Measurements from ENCODE around the gene AP1S2. TPM values are rescaled to one million over a fixed set of nuclear protein-coding genes. Genes with fewer than 3 reads are reported as not detected.
A peak's percentile ranks its signal among the peaks of the same experiment; 100 is the strongest.
"Not testable (repeated sequence)": the region's sequence is repeated elsewhere in the genome, so short reads cannot be mapped to it uniquely, and the experiment has no call there.

Gene AP1S2
- total RNA-seq, 2 donors from 2014 or later = 26.7 to 35.8 TPM

DNA sequence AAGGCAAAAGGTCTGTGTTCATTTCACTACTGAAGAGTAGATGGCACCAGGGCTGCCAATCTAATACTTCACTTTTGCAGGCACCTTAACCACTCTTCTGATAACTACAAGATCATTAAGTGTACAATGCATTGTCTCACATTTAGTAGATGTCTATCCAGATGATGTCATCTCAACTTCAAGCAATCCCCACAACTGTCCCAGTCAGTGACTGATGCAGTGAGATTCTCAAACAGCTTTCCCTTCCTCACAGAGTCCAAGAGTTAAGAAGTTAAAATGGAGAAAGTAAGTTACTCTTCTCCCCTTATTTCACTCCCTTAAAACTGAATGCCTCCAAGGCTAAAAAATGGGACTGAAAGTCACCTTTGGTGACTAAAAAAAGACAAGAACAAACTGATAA is 10.7 kb downstream of the AP1S2 start:
- ATAC-seq (no peak), DNase-seq (ENCODE audit: low spot score) (no peak)
- peaks cover 0 to 3% of the 10 kb centered on the region in 2 donors for H3K4me1 Mint-ChIP-seq (ENCODE audit: low read depth in 2 of 2)
- H3K9me3 Mint-ChIP-seq = no peaks in the 10 kb centered on the region
- H3K27me3 Mint-ChIP-seq = no peaks in the 10 kb centered on the region
- no peak overlapping the region for H3K4me3 Mint-ChIP-seq
- H3K36me3 Mint-ChIP-seq = no peaks in the 10 kb centered on the region
- H3K27ac Mint-ChIP-seq = no peak overlapping the region

DNA sequence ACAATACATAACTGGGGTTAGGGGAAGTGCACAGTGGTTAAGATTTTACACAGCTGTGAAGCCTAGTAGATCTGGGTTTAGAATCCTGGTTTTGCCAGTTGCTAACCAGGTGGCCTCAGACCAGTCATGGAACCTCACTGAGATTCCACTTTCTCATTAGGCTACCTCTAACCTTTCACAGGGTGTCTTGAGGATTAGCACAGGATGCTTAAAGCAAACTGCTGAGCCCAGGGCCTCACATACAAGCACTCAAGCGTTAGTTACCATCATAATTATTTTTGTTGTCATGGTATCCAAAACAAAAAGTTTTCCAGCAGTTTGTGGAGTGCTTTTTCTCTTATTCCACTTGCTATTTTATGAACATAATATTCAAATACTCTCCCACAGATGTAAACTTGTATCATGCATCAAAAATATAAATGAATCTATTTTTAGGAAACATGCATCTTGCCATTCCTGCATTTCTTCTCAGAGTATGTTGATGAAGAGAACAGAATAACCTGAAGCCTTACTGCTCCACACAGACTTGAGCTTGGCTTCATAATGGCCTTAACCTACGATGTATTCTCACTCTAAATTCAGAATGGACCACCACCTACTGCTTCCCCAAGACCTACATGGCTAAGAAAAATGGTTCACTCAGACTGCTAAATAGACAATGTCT is 12.6 kb downstream of the AP1S2 start:
- Mint-ChIP-seq H3K4me3 (no peak overlapping the region), H3K36me3 (no peaks in the 10 kb centered on the region), H3K4me1 (ENCODE audit: low read depth in 2 of 2) (peaks cover 0 to 3% of the 10 kb centered on the region in 2 donors), H3K27ac (no peak overlapping the region), H3K27me3 (no peaks in the 10 kb centered on the region), H3K9me3 (no peaks in the 10 kb centered on the region)
- no peak for DNase-seq (ENCODE audit: low spot score)
- ATAC-seq = no peak

DNA sequence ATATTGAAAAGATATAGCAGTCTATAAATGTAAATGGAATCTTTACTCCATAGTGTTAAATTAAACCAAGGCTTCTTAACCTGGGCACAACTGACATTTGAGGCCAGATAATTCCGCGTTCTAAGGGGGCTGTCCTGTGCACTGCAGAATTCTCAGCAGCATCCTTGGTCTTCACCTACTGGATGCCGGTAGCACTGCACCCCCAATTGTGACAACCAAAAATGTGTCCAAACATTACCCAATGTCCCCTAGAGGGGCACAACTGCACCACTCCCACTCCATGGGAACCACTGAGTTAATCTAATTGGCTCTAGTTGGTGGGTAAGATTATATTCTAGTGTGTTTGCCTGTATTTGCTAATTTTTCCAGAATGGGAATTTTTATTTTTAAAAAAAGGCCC is 16.6 kb downstream of the AP1S2 start:
- Mint-ChIP-seq H3K9me3 (no peaks in the 10 kb centered on the region), H3K27me3 (no peaks in the 10 kb centered on the region), H3K4me3 (no peak overlapping the region), H3K36me3 (no peaks in the 10 kb centered on the region), H3K4me1 (ENCODE audit: low read depth in 2 of 2) (peaks cover 0 to 6% of the 10 kb centered on the region in 2 donors), H3K27ac (no peak overlapping the region)
- ATAC-seq (no peak), DNase-seq (ENCODE audit: low spot score) (no peak)

DNA sequence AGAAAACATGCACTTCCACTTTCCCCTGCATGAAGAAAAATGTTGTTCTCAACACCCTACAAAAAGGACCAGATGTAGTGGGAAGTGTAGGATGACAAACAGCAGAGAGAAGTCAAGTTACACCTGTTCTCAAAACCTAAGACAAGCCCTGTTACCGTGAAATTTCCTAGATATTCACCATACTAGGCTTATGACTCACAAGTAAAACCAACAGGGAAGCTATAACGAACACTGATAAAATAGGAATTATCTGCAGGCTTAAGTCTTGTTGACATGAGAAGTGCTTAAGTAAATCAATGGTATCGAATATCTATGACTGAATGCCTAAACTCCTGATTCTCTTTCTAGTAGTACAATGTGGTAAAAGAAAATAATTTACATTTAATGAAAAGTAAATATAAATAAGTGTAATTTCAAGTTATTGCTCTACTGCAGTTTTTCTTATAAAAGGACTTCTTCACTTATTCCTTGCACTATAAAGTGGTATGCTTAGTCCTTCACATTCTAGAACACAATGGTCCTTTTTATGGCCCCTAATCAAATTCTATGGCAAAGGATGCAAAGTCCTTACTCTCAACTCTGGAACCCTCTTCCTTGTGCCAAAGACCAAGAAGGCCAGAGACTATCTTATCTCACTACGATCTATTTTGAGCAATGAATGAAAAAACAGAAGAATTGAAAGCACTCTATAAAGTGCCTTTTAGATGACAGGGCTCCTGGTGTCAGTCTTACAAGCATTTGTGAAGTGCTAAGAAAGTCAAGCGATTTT is 19.6 kb downstream of the AP1S2 start:
- ATAC-seq = no peak
- H3K4me3 Mint-ChIP-seq = no peak overlapping the region
- H3K4me1 Mint-ChIP-seq (ENCODE audit: low read depth in 2 of 2) = peaks cover 0 to 6% of the 10 kb centered on the region in 2 donors
- H3K9me3 Mint-ChIP-seq = no peaks in the 10 kb centered on the region
- no peaks in the 10 kb centered on the region for H3K27me3 Mint-ChIP-seq
- DNase-seq (ENCODE audit: low spot score) = no peak
- H3K27ac Mint-ChIP-seq = no peak overlapping the region
- H3K36me3 Mint-ChIP-seq = no peaks in the 10 kb centered on the region

DNA sequence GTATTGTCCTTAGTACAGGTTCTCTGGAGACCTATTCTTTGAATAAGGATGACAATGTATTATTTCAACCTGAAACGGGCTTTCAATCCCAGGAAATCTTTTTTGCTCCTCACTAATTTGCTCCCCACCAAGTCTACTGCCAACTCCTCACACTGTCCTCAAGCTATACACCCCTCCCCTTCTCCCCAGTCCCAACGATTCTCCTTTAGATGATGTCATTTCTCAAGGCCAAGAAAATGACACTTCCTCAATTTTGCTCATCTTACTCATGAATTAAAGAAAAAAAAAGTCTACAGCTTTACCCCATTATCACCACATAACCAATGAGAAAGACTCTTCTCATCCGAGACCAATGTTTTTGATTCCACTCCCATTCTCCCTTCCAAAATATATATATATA is 20.6 kb downstream of the AP1S2 start:
- H3K4me3 Mint-ChIP-seq = no peak overlapping the region
- no peak for DNase-seq (ENCODE audit: low spot score)
- no peaks in the 10 kb centered on the region for H3K9me3 Mint-ChIP-seq
- no peaks in the 10 kb centered on the region for H3K27me3 Mint-ChIP-seq
- H3K27ac Mint-ChIP-seq = no peak overlapping the region
- peaks cover 0 to 6% of the 10 kb centered on the region in 2 donors for H3K4me1 Mint-ChIP-seq (ENCODE audit: low read depth in 2 of 2)
- no peaks in the 10 kb centered on the region for H3K36me3 Mint-ChIP-seq
- ATAC-seq = no peak

DNA sequence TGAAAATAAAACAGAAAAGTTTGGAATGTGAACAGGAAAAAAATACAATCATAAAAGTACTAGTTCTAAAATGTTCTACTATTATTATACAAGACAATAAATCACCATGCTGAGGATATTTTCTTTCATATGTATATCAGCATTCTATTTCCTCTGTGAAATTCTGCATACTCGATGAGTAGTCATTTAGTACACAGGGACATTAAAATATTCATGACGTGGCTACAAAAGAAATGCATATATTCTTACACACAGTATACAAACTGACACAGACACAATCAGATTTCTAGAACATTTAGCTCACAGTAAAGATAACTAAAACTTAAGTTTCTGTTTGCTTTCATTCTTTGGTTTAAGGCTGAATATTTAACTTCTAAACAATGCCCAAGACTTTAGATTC is 23.3 kb downstream of the AP1S2 start:
- H3K9me3 Mint-ChIP-seq; H3K27me3 Mint-ChIP-seq; DNase-seq (ENCODE audit: low spot score); H3K4me1 Mint-ChIP-seq (ENCODE audit: low read depth in 2 of 2); H3K27ac Mint-ChIP-seq; ATAC-seq; H3K36me3 Mint-ChIP-seq; H3K4me3 Mint-ChIP-seq: not testable (repeated sequence)

DNA sequence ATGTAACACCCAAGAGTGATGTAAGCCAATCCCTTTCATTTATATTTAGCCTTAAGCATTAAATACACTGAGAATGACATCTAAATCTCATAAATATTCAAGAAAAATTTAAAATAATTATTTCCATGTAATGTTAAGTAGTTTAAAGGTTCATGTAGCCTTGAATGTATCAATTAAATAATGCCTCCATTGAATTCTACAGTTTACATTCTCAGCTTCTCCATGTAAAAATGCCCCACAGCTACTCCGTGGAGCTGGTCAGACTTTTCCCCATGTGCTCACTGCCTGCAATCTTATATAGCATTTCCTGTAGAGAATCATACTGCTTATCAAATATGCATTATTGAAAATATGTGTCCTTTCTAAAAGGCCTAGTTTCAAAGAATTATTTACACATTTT is 25.4 kb downstream of the AP1S2 start:
- H3K27me3 Mint-ChIP-seq = no peaks in the 10 kb centered on the region
- H3K4me1 Mint-ChIP-seq (ENCODE audit: low read depth in 2 of 2) = peaks cover 0 to 6% of the 10 kb centered on the region in 2 donors
- no peak for DNase-seq (ENCODE audit: low spot score)
- no peak overlapping the region for H3K4me3 Mint-ChIP-seq
- no peaks in the 10 kb centered on the region for H3K36me3 Mint-ChIP-seq
- ATAC-seq = no peak
- no peaks in the 10 kb centered on the region for H3K9me3 Mint-ChIP-seq
- no peak overlapping the region for H3K27ac Mint-ChIP-seq

DNA sequence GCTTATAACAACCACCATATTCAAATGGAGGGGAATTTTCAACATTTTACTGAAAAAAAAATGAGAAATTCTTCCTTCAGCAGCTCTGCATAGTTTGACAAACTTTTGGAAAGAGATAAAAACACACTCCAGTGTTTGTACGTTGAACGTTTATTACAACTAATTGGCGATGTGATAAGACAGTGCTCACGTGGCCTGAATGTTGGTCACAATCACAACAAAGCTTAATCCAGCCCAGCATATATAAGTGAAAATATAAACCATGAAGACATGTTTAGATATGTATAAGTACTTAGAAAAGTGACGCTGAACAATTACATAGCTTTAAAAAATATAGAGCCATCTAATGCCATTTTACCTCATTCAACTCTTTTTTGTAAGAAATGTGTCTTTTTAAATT is 28.7 kb downstream of the AP1S2 start:
- DNase-seq (ENCODE audit: low spot score) (no peak), ATAC-seq (no peak)
- H3K27ac Mint-ChIP-seq = no peak overlapping the region
- H3K4me3 Mint-ChIP-seq = no peak overlapping the region
- no peaks in the 10 kb centered on the region for H3K27me3 Mint-ChIP-seq
- peaks cover 10% of the 10 kb centered on the region for H3K36me3 Mint-ChIP-seq
- H3K4me1 Mint-ChIP-seq (ENCODE audit: low read depth in 2 of 2) = peaks cover under 1 to 6% of the 10 kb centered on the region in 2 donors
- no peaks in the 10 kb centered on the region for H3K9me3 Mint-ChIP-seq

DNA sequence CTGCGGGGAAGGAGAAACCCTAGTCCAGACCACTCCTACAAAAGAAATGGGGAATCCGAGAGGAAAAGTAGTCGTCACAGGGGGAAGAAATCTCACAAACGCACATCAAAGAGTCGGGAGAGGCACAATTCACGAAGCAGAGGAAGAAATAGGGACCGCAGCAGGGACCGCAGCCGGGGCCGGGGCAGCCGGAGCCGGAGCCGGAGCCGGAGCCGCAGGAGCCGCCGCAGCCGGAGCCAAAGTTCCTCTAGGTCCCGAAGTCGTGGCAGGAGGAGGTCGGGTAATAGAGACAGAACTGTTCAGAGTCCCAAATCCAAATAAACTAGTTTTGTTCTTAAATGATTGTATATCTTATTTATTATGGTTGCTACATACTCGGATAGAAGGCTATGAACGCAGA is 31.7 kb downstream of the AP1S2 start:
- Mint-ChIP-seq H3K36me3 (peaks cover 21% of the 10 kb centered on the region), H3K4me3 (no peak overlapping the region), H3K27me3 (no peaks in the 10 kb centered on the region), H3K4me1 (ENCODE audit: low read depth in 2 of 2) (peaks cover 11 to 16% of the 10 kb centered on the region in 2 donors), H3K27ac (peak overlapping the region in 1 of 2 donors; percentile 79), H3K9me3 (no peaks in the 10 kb centered on the region)
- ATAC-seq (no peak), DNase-seq (ENCODE audit: low spot score) (no peak)

DNA sequence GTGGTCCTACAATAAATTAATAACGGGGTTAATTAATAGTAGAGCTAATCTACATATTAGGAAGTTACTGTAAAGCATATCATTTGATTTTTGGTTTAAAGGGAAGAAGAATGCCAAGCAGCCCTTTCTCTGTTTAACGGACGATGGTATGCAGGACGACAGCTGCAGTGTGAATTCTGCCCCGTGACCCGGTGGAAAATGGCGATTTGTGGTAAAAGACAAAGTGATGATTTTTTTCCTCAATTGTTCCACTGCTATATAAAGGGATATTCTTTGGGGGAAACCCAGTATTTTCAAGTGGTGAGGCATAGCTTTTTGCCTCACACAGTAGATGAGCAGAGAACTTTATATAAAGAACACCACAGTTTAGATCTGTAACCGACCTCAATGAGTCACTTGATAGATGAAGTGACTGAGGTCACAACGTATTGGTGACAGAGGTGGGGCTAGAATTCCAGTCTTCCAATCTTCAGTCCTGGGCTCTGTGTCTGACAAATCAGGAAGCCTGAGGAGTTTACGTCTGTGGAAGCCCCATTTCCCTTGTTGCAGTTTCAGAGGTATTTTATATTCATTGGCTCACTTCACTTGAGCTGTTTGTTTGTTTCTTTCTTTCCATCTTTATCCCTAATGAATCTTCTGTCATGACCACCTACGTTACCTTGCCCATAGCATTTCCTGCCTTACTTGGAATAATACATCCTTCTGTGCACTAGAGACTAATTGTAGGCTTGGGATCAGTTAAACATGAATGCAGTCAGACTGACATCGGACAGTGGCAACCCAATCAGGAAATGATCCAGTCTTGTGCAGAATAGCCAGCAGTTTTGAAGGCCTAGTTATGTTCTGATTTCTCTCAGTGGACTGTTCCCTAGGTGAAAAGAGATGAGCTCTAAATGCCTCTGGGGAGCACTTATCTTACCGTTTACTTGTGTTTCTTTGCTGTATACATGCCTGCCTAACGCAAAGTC is 34.2 kb downstream of the AP1S2 start:
- no peaks in the 10 kb centered on the region for H3K27me3 Mint-ChIP-seq
- H3K36me3 Mint-ChIP-seq = peaks cover 33% of the 10 kb centered on the region
- H3K4me1 Mint-ChIP-seq (ENCODE audit: low read depth in 2 of 2) = peaks cover 32 to 33% of the 10 kb centered on the region in 2 donors
- no peaks in the 10 kb centered on the region for H3K9me3 Mint-ChIP-seq
- ATAC-seq = no peak
- no peak overlapping the region for H3K4me3 Mint-ChIP-seq
- H3K27ac Mint-ChIP-seq = peak overlapping the region; percentile 55 to 57
- no peak for DNase-seq (ENCODE audit: low spot score)

DNA sequence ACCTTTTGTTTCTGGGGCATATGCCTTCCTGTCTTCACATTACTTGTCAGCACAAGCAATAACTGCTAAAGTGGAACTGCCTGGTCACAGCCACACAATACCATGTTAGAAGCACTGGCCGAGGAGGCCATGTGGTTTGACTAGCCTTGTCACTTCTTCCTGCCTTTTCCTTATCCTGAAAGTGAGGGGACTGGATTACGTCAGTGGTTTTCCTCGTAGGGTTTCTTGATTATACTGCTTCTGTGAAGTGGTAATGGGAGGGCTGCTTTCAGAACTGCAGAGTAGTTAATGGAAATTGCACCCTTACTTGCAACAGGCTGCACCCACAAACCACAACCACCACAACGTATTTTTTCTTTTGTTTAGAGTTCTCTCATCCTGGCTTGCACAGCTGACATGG is 37.7 kb downstream of the AP1S2 start:
- Mint-ChIP-seq H3K9me3 (no peaks in the 10 kb centered on the region), H3K4me3 (peak overlapping the region; percentile 84), H3K36me3 (peaks cover 36% of the 10 kb centered on the region), H3K27me3 (no peaks in the 10 kb centered on the region), H3K4me1 (ENCODE audit: low read depth in 2 of 2) (peaks cover 33 to 44% of the 10 kb centered on the region in 2 donors), H3K27ac (peak overlapping the region; percentile 87)
- ATAC-seq (peak; percentile 87 to 90), DNase-seq (ENCODE audit: low spot score) (peak; percentile 85)

DNA sequence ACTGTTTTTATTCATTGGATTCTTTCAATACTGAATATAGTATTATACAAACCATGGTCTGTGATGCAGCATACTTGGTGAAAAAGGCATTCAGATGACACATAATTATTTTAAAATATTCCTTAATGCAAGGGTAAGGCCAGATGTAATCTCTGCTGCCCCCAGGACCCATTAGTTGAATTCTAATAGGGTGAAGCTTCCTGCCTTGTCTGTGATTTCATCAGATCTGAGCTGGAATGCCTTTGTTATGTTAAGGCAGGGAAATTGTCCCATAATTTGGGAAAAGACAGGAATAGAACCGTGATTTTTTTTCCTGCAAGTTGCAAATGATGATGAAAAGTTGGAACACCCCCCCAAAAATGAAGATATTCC is 38.2 kb downstream of the AP1S2 start:
- Mint-ChIP-seq H3K9me3 (no peaks in the 10 kb centered on the region), H3K27ac (peak overlapping the region; percentile 87)

DNA sequence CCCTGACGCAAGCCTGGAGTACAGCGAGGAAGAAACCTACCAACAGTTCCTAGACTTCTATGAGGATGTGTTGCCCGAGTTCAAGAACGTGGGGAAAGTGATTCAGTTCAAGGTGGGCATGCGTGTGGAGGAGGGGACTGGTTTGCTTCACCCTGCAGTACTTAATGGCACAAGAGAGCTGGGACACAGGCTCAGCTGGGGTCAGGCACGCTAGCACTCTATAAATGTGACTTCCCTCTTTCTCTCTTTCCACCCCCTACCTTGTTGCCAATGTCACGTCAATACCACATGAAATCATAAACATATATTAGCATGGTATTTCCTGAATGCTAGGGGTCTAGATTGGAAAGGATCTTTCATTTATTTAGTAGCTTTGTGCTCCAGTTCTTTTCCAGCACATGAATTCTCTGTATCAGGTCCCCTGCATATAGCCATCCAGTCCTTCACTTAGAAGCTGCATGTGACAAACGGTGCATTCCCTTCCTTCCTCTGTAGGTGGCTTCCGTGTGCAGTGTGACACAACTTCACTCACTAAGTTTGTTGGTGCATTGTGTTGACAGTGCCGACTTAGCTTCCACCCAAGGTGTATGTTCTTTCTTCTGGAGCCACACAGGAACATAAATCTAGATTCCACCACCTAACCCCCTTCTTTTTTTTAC is 38.7 kb downstream of the AP1S2 start:
- Mint-ChIP-seq H3K27me3 (no peaks in the 10 kb centered on the region), H3K4me1 (ENCODE audit: low read depth in 2 of 2) (peaks cover 32 to 43% of the 10 kb centered on the region in 2 donors), H3K9me3 (no peaks in the 10 kb centered on the region), H3K27ac (peak overlapping the region; percentile 87), H3K4me3 (peak overlapping the region; percentile 84), H3K36me3 (peaks cover 30% of the 10 kb centered on the region)
- no peak for DNase-seq (ENCODE audit: low spot score)
- peak; percentile 70 to 79 for ATAC-seq

More for the DNA sequence above, 38.2 kb downstream of the AP1S2 start:
- ATAC-seq = no peak
- Mint-ChIP-seq H3K27me3 (no peaks in the 10 kb centered on the region), H3K36me3 (peaks cover 35% of the 10 kb centered on the region), H3K4me3 (peak overlapping the region; percentile 84), H3K4me1 (ENCODE audit: low read depth in 2 of 2) (peaks cover 33 to 44% of the 10 kb centered on the region in 2 donors)
- no peak for DNase-seq (ENCODE audit: low spot score)
